Limb (tissue), 2 donors: ENCODE data around the gene PRRC1.
A peak's percentile ranks its signal among the peaks of the same experiment; 100 is the strongest.

Experiments
- DNase-seq, 2 donors: peaks; one replicate each; pipeline ENCODE4 v3.0.0-alpha.2; 2016; ENCODE audit errors: extremely low spot score in 2 of 2

Gene PRRC1

GRCh38 chr5:127580731-127581130 lies 63.3 kb downstream of the PRRC1 start:
- DNase-seq, result no peak

- no peak for DNase-seq
Measured at GRCh38 chr5:127581450-127581849, 64.0 kb downstream of the PRRC1 start.

GRCh38 chr5:127582773-127583370 lies 65.4 kb downstream of the PRRC1 start:
- DNase-seq, result no peak

GRCh38 chr5:127583866-127584265 lies 66.4 kb downstream of the PRRC1 start:
- no peak for DNase-seq

GRCh38 chr5:127585661-127586060 lies 68.2 kb downstream of the PRRC1 start:
- DNase-seq, result no peak

GRCh38 chr5:127586066-127586770 lies 68.8 kb downstream of the PRRC1 start:
- no peak for DNase-seq

GRCh38 chr5:127586811-127587210 lies 69.4 kb downstream of the PRRC1 start:
- DNase-seq, result no peak

- no peak for DNase-seq
Measured at GRCh38 chr5:127587246-127587917, 69.9 kb downstream of the PRRC1 start.

GRCh38 chr5:127588368-127588767 lies 70.9 kb downstream of the PRRC1 start:
- DNase-seq, result no peak

- no peak for DNase-seq
Measured at GRCh38 chr5:127589309-127590030, 72.0 kb downstream of the PRRC1 start.

GRCh38 chr5:127590156-127590722 lies 72.8 kb downstream of the PRRC1 start:
- no peak for DNase-seq

- DNase-seq, result no peak
Measured at GRCh38 chr5:127595484-127596368, 78.3 kb downstream of the PRRC1 start.

- DNase-seq, result no peak
Measured at GRCh38 chr5:127596501-127596900, 79.1 kb downstream of the PRRC1 start.

GRCh38 chr5:127599320-127599719 lies 81.9 kb downstream of the PRRC1 start:
- no peak for DNase-seq

GRCh38 chr5:127599847-127600246 lies 82.4 kb downstream of the PRRC1 start:
- DNase-seq, result no peak

GRCh38 chr5:127601111-127601510 lies 83.7 kb downstream of the PRRC1 start:
- peak in 1 of 2 donors; percentile 10 for DNase-seq

GRCh38 chr5:127601601-127602000 lies 84.2 kb downstream of the PRRC1 start:
- DNase-seq, result no peak

GRCh38 chr5:127602481-127602880 lies 85.0 kb downstream of the PRRC1 start:
- DNase-seq, result no peak

GRCh38 chr5:127602896-127603844 lies 85.7 kb downstream of the PRRC1 start:
- no peak for DNase-seq
